ENCODE results near the gene PCDHB13. TPM values are rescaled to one million over a fixed set of nuclear protein-coding genes. Genes with fewer than 3 reads are reported as not detected.
"Not testable (repeated sequence)": the region's sequence is repeated elsewhere in the genome, so short reads cannot be mapped to it uniquely, and the experiment has no call there.

Gene PCDHB13
- total RNA-seq, 4 donors from 2014 or later = 4.3 to 8.1 (median 5.6) TPM

DNA sequence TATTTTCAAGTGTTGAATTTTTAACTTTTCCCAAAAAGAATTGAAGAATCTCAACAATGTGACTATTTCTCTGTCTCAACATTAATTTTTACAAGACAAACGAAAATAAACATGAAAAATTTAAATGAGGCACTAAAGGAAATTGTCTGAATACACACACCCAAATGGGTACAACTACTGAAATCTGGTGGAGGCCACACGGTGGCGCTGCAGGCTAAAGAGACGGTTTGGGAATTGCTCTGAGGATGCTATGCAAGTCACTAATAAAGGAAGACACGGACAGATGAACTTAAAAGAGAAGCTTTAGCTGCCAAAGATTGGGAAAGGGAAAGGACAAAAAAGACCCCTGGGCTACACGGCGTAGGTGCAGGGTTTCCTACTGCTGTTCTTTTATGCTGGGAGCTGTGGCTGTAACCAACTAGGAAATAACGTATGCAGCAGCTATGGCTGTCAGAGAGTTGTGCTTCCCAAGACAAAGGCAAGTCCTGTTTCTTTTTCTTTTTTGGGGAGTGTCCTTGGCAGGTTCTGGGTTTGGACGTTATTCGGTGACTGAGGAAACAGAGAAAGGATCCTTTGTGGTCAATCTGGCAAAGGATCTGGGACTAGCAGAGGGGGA, 21.5 kb upstream of the PCDHB13 start, which contains the start of gene PCDHB10:
Gene PCDHB10, plus strand, starts transcription at position 244 of the 616 bp plus-strand sequence. Its CDS starts 200 bp downstream, at position 444.
- peaks cover 0 to 26% (median 0%) of the 10 kb centered on the region in 4 donors for H3K27me3 ChIP-seq
- H3K9me3 ChIP-seq = peaks cover 0 to 87% (median 71%) of the 10 kb centered on the region in 4 donors
- DNase-seq (ENCODE audit: extremely low spot score) = no peak
- peak within 1 kb of the TSS in 3 of 4 donors; percentile 23 to 44 (median 35) for H3K4me3 ChIP-seq
- no peaks in the 10 kb centered on the region for H3K36me3 ChIP-seq
- 9% methylated on average over 8 of the region's 10 CpGs for WGBS
- H3K4me1 ChIP-seq = no peaks in the 10 kb centered on the region
- intact Hi-C loops (cut with DNase I) = no loop called here
- no peak within 1 kb of the TSS for H3K27ac ChIP-seq (replicated peaks in 1 of 4)
- no peak for TF ChIP-seq POLR2AphosphoS5 (IDR thresholded peaks at IDR 0.05)
- TF ChIP-seq, protein P1, sequence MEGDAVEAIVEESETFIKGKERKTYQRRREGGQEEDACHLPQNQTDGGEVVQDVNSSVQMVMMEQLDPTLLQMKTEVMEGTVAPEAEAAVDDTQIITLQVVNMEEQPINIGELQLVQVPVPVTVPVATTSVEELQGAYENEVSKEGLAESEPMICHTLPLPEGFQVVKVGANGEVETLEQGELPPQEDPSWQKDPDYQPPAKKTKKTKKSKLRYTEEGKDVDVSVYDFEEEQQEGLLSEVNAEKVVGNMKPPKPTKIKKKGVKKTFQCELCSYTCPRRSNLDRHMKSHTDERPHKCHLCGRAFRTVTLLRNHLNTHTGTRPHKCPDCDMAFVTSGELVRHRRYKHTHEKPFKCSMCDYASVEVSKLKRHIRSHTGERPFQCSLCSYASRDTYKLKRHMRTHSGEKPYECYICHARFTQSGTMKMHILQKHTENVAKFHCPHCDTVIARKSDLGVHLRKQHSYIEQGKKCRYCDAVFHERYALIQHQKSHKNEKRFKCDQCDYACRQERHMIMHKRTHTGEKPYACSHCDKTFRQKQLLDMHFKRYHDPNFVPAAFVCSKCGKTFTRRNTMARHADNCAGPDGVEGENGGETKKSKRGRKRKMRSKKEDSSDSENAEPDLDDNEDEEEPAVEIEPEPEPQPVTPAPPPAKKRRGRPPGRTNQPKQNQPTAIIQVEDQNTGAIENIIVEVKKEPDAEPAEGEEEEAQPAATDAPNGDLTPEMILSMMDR (IDR thresholded peaks at IDR 0.05) = peak in 2 of 3 experiments; percentile 26 to 43
- TF ChIP-seq EP300 (IDR thresholded peaks at IDR 0.05) = no peak
- no peak for TF ChIP-seq POLR2A (IDR thresholded peaks at IDR 0.05; ENCODE audit: low read depth)

DNA sequence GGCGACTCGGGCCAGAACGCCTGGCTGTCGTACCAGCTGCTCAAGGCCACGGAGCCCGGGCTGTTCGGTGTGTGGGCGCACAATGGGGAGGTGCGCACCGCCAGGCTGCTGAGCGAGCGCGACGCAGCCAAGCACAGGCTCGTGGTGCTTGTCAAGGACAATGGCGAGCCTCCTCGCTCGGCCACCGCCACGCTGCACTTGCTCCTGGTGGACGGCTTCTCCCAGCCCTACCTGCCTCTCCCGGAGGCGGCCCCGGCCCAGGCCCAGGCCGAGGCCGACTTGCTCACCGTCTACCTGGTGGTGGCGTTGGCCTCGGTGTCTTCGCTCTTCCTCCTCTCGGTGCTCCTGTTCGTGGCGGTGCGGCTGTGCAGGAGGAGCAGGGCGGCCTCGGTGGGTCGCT, 19.4 kb upstream of the PCDHB13 start:
- peaks cover 0 to 91% (median 78%) of the 10 kb centered on the region in 4 donors for H3K9me3 ChIP-seq
- intact Hi-C loops (cut with DNase I); H3K27ac ChIP-seq (replicated peaks in 1 of 4); H3K4me3 ChIP-seq; H3K36me3 ChIP-seq; DNase-seq (ENCODE audit: extremely low spot score); H3K4me1 ChIP-seq; H3K27me3 ChIP-seq: not testable (repeated sequence)
- 26% methylated on average over 11 of the region's 37 CpGs for WGBS

DNA sequence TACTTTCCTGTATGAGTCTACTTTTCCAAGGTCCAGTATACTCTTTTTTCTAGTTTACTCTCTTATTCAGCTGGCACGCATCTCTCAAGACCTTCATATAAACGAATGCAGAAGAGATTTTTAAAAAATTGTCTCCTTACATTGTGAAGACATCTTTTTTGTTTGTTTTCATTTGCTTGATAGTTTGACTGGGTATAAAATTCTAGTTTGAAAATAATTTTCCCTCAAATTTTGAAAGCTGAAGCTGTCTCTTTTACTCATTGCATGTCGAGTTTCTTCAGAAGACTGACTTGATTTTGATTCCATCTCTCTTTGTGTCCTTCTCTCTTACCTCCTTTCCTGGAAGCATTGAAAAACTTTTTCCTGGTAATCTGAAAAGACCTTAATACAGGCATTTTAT, 17.4 kb upstream of the PCDHB13 start:
- intact Hi-C loops (cut with DNase I) = no loop called here
- H3K27me3 ChIP-seq = peaks cover 0 to 6% (median 0%) of the 10 kb centered on the region in 4 donors
- DNase-seq (ENCODE audit: extremely low spot score) = no peak
- no peaks in the 10 kb centered on the region for H3K4me1 ChIP-seq
- no peaks in the 10 kb centered on the region for H3K36me3 ChIP-seq
- no peak overlapping the region for H3K4me3 ChIP-seq
- TF ChIP-seq, protein P1 (IDR thresholded peaks at IDR 0.05) = no peak
- no peak for TF ChIP-seq POLR2AphosphoS5 (IDR thresholded peaks at IDR 0.05)
- no peak for TF ChIP-seq POLR2A (IDR thresholded peaks at IDR 0.05; ENCODE audit: low read depth)
- no peak for TF ChIP-seq EP300 (IDR thresholded peaks at IDR 0.05)
- 57% methylated on average over 3 of the region's 3 CpGs for WGBS
- H3K27ac ChIP-seq (replicated peaks in 1 of 4) = no peak overlapping the region
- H3K9me3 ChIP-seq = peaks cover 0 to 90% (median 80%) of the 10 kb centered on the region in 4 donors

DNA sequence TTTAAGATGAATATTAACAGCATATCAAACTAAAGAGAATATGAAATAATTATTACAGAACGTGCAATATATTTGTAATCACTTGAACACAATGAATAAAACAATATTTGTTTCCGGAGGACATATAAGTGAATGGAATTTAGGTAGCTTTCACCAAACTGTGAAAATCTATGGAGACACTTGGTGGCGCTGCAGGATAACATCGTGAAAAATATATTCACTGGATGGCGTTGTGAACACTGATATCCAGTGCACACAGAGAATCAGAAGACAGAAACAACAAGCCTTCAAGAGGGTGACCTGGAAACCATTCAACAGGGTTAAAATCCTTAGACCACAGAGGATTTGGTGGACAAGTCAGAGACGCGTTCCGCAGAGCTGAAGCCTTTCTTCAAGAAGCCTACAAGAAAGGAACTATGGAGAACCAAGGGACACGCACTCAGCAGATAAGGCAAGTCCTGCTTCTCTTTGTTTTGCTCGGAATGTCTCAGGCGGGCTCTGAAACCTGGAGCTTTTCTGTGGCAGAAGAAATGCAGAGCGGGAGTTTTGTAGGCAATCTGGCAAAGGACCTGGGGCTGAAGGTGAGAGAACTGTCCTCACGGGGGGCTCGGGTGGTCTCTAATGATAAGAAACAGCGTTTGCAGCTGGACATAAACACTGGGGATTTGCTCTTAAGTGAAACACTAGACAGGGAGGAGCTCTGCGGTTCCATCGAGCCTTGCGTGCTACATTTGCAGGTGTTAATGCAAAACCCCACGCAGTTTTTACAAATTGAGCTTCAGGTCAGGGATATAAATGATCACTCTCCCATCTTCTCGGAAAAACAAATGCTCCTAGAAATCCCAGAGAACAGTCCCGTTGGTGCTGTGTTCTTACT, 14.1 kb upstream of the PCDHB13 start, which contains the start of gene PCDHB11:
Gene PCDHB11, plus strand, starts transcription at position 269 of the 877 bp plus-strand sequence. Its CDS starts 148 bp downstream, at position 417.
- Histone ChIP-seq H3K27ac (replicated peaks in 1 of 4) (no peak within 1 kb of the TSS), H3K4me1 (no peaks in the 10 kb centered on the region), H3K4me3 (peak within 1 kb of the TSS in 2 of 4 donors; percentile 10 to 22), H3K9me3 (peaks cover 0 to 94% (median 82%) of the 10 kb centered on the region in 4 donors), H3K27me3 (peaks cover 0 to 18% (median 0%) of the 10 kb centered on the region in 4 donors), H3K36me3 (no peaks in the 10 kb centered on the region)
- intact Hi-C loops (cut with DNase I) = no loop called here
- TF ChIP-seq, protein P1 (IDR thresholded peaks at IDR 0.05) = no peak
- TF ChIP-seq POLR2AphosphoS5 (IDR thresholded peaks at IDR 0.05) (no peak), EP300 (IDR thresholded peaks at IDR 0.05) (no peak), POLR2A (IDR thresholded peaks at IDR 0.05; ENCODE audit: low read depth) (no peak)
- no peak for DNase-seq (ENCODE audit: extremely low spot score)
- 44% methylated on average over 21 of the region's 21 CpGs for WGBS

DNA sequence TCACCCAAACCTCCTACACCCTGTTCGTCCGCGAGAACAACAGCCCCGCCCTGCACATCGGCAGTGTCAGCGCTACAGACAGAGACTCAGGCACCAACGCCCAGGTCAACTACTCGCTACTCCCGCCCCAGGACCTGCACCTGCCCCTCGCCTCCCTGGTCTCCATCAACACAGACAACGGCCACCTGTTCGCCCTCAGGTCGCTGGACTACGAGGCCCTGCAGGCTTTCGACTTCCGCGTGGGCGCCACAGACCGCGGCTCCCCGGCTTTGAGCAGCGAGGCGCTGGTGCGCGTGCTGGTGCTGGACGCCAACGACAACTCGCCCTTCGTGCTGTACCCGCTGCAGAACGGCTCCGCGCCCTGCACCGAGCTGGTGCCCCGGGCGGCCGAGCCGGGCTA, 12.6 kb upstream of the PCDHB13 start:
- Histone ChIP-seq H3K27me3 (peaks cover 0 to 16% (median 0%) of the 10 kb centered on the region in 4 donors), H3K9me3 (peaks cover 0 to 94% (median 78%) of the 10 kb centered on the region in 4 donors)
- H3K4me1 ChIP-seq; H3K36me3 ChIP-seq; intact Hi-C loops (cut with DNase I); DNase-seq (ENCODE audit: extremely low spot score); H3K27ac ChIP-seq (replicated peaks in 1 of 4); H3K4me3 ChIP-seq: not testable (repeated sequence)
- 26% methylated on average over 17 of the region's 38 CpGs for WGBS

DNA sequence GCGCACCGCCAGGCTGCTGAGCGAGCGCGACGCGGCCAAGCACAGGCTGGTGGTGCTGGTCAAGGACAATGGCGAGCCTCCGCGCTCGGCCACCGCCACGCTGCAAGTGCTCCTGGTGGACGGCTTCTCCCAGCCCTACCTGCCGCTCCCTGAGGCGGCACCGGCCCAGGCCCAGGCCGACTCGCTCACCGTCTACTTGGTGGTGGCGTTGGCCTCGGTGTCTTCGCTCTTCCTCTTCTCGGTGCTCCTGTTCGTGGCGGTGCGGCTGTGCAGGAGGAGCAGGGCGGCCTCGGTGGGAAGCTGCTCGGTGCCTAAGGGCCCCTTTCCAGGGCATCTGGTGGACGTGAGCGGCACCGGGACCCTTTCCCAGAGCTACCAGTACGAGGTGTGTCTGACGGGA, 12.1 kb upstream of the PCDHB13 start:
- H3K27ac ChIP-seq (replicated peaks in 1 of 4); H3K36me3 ChIP-seq; H3K4me1 ChIP-seq; H3K4me3 ChIP-seq; intact Hi-C loops (cut with DNase I); DNase-seq (ENCODE audit: extremely low spot score): not testable (repeated sequence)
- peaks cover 0 to 16% (median 0%) of the 10 kb centered on the region in 4 donors for H3K27me3 ChIP-seq
- peaks cover 0 to 92% (median 77%) of the 10 kb centered on the region in 4 donors for H3K9me3 ChIP-seq
- 20% methylated on average over 7 of the region's 35 CpGs for WGBS

Measured in esophagus muscularis mucosa (tissue), 4 donors.